HCT116 (cell line): ENCODE measurements around the gene FOXK2.

Source experiments
- EZH2 ChIP-seq: fragments of 200-600 bp; sonication (generic); IDR thresholded peaks from 2 replicates; pipeline ENCODE4 v1.6.1; 2017; ENCODE audit warnings: antibody characterized with exemption, mixed run types
- POLR2A ChIP-seq: IDR thresholded peaks from 2 replicates; pipeline ENCODE4 v1.7.0; 2011; ENCODE audit warnings: borderline replicate concordance; ENCODE audit not compliant: insufficient read depth, insufficient read length; ENCODE audit errors: extremely low read depth
- TF ChIP-seq, protein P1 (sequence below), 3 experiments: fragments of 200-600 bp in 1 of 3; sonication (generic) in 1 of 3; IDR thresholded peaks in 2 of 3; conservative IDR thresholded peaks in 1 of 3; 2 replicates each; pipeline ENCODE4 v1.5.1; 2012 to 2017; ENCODE audit warnings: low read depth in 2 of 3, low read length in 2 of 3, antibody characterized with exemption in 1 of 3, borderline replicate concordance in 1 of 3, control low read depth in 1 of 3, mild to moderate bottlenecking in 1 of 3, mixed read lengths in 1 of 3, mixed run types in 1 of 3, moderate library complexity in 1 of 3; ENCODE audit not compliant: insufficient read depth in 1 of 3
- TF ChIP-seq, protein P2 (sequence below): IDR thresholded peaks from 2 replicates; pipeline ENCODE4 v1.6.1; 2012

GRCh38 chr17:82639628-82640027, 120.1 kb downstream of the FOXK2 start:
- TF ChIP-seq POLR2A = no peak
- TF ChIP-seq, protein P1, sequence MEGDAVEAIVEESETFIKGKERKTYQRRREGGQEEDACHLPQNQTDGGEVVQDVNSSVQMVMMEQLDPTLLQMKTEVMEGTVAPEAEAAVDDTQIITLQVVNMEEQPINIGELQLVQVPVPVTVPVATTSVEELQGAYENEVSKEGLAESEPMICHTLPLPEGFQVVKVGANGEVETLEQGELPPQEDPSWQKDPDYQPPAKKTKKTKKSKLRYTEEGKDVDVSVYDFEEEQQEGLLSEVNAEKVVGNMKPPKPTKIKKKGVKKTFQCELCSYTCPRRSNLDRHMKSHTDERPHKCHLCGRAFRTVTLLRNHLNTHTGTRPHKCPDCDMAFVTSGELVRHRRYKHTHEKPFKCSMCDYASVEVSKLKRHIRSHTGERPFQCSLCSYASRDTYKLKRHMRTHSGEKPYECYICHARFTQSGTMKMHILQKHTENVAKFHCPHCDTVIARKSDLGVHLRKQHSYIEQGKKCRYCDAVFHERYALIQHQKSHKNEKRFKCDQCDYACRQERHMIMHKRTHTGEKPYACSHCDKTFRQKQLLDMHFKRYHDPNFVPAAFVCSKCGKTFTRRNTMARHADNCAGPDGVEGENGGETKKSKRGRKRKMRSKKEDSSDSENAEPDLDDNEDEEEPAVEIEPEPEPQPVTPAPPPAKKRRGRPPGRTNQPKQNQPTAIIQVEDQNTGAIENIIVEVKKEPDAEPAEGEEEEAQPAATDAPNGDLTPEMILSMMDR (IDR thresholded peaks at IDR 0.05 in 2 of 3, conservative IDR thresholded peaks at IDR 0.05 in 1 of 3; ENCODE audit: borderline replicate concordance in 1 of 3, insufficient read depth in 1 of 3, low read depth in 2 of 3, low read length in 2 of 3) = no peak
- TF ChIP-seq EZH2 = no peak
- TF ChIP-seq, protein P2, sequence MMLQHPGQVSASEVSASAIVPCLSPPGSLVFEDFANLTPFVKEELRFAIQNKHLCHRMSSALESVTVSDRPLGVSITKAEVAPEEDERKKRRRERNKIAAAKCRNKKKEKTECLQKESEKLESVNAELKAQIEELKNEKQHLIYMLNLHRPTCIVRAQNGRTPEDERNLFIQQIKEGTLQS = no peak
